SK-N-SH (cell line): ENCODE results near the gene CLEC3A.

Experiments
- EP300 ChIP-seq, 2 experiments: IDR thresholded peaks; 2 replicates each; pipeline versions ENCODE4 v1.4.0 to v1.6.1; 2012; ENCODE audit warnings: borderline replicate concordance in 1 of 2, low read depth in 1 of 2, low read length in 1 of 2
- FOSL2 ChIP-seq: IDR thresholded peaks from 2 replicates; pipeline ENCODE4 v1.4.0; 2012; ENCODE audit warnings: low read depth, mild to moderate bottlenecking, moderate library complexity, borderline replicate concordance
- IRF3 ChIP-seq: fragments of 150-350 bp; IDR thresholded peaks from 2 replicates; pipeline ENCODE4 v1.6.1; 2016; ENCODE audit warnings: mild to moderate bottlenecking, low read depth, low read length
- MEF2A ChIP-seq: IDR thresholded peaks from 2 replicates; pipeline ENCODE4 v1.4.0; 2012; ENCODE audit warnings: low read depth, borderline replicate concordance
- POLR2AphosphoS5 ChIP-seq: IDR thresholded peaks from 2 replicates; pipeline ENCODE4 v1.6.1; 2012; ENCODE audit warnings: low read depth, low read length
- RAD21 ChIP-seq: IDR thresholded peaks from 2 replicates; pipeline ENCODE4 v1.6.1; 2012; ENCODE audit warnings: mild to moderate bottlenecking, low read length
- TAF1 ChIP-seq: IDR thresholded peaks from 2 replicates; pipeline ENCODE4 v1.6.1; 2012; ENCODE audit warnings: low read depth, mild to moderate bottlenecking, low read length, moderate library complexity, borderline replicate concordance
- TF ChIP-seq, protein P1 (sequence below): IDR thresholded peaks from 2 replicates; pipeline ENCODE4 v1.4.0; 2012; ENCODE audit warnings: low read depth
- TF ChIP-seq, protein P2 (sequence below): fragments of 200-600 bp; sonication (generic); IDR thresholded peaks from 2 replicates; pipeline ENCODE4 v1.6.1; 2017; ENCODE audit warnings: antibody characterized with exemption, mild to moderate bottlenecking, moderate library complexity

DNA sequence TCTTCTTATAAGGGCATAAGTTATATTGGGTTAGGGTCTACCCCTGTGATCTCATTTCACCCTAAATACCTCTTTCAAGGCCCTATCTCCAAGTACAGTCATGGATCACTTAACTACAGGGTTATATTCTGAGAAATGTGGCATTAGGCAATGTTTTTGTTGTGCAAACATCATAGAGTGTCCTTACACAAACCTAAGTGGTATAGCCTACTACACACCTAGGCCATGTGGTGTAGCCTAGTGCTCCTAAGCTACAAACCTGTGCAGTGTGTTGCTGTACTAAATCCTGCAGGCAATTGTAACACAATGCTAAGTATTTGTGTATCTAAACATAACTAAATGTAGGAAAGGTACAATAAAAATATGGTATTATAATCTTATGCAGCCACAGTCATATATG, 18.0 kb downstream of the CLEC3A start:
- no peak for TF ChIP-seq MEF2A
- TF ChIP-seq, protein P1, sequence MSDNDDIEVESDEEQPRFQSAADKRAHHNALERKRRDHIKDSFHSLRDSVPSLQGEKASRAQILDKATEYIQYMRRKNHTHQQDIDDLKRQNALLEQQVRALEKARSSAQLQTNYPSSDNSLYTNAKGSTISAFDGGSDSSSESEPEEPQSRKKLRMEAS = no peak
- TF ChIP-seq, protein P2, sequence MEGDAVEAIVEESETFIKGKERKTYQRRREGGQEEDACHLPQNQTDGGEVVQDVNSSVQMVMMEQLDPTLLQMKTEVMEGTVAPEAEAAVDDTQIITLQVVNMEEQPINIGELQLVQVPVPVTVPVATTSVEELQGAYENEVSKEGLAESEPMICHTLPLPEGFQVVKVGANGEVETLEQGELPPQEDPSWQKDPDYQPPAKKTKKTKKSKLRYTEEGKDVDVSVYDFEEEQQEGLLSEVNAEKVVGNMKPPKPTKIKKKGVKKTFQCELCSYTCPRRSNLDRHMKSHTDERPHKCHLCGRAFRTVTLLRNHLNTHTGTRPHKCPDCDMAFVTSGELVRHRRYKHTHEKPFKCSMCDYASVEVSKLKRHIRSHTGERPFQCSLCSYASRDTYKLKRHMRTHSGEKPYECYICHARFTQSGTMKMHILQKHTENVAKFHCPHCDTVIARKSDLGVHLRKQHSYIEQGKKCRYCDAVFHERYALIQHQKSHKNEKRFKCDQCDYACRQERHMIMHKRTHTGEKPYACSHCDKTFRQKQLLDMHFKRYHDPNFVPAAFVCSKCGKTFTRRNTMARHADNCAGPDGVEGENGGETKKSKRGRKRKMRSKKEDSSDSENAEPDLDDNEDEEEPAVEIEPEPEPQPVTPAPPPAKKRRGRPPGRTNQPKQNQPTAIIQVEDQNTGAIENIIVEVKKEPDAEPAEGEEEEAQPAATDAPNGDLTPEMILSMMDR = no peak
- TF ChIP-seq RAD21 = no peak
- no peak for TF ChIP-seq FOSL2
- TF ChIP-seq IRF3 = no peak
- no peak for TF ChIP-seq EP300 (IDR thresholded peaks at IDR 0.05; ENCODE audit: borderline replicate concordance in 1 of 2, low read depth in 1 of 2, low read length in 1 of 2)
- TF ChIP-seq POLR2AphosphoS5 = no peak
- no peak for TF ChIP-seq TAF1
